Measurements from ENCODE around the gene IL22RA2.

GRCh38 chr6:137150072-137150471, 23.4 kb downstream of the IL22RA2 start:
- TF ChIP-seq CTCF (IDR thresholded peaks at IDR 0.05) (no peak), POLR2A (IDR thresholded peaks at IDR 0.05) (no peak)
